ENCODE data around the gene BCS1L. TPM values are rescaled to one million over a fixed set of nuclear protein-coding genes. Genes with fewer than 3 reads are reported as not detected.
A peak's percentile ranks its signal among the peaks of the same experiment; 100 is the strongest.

Gene BCS1L
- total and polyA plus RNA-seq, 8 donors, result 2.3 to 77.3 (median 19.5) TPM

DNA sequence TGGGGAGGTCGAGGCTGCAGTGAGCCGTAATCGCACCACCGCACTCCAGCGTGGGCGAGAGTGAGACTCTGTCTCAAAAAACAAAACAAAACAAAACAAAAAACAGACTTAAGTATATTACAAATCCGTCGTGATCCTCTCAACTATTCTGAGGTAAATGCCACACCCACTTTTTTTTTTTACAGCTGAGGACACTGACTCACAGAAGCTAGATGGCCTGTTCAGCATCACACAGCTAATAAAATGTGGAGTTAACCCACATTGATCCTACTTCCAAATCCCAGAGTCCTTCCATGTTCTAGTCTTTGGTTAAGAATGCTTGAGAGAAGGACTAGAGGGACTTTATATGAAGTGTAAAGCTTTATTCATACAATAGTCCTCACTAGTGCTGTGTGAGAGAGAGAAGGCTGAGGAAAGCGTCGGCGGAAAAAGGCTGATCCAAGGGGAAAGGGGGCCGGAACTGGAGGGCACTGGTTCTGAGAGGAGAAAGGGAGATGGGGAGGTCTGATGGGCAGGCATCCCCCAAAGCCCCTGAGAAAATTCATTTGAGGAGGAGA, 11.7 kb downstream of the BCS1L start:
- TF ChIP-seq EP300 (IDR thresholded peaks at IDR 0.05) (no peak), POLR2A (IDR thresholded peaks at IDR 0.05) (no peak), POLR2AphosphoS5 (IDR thresholded peaks at IDR 0.05) (no peak)
- TF ChIP-seq, protein P1, sequence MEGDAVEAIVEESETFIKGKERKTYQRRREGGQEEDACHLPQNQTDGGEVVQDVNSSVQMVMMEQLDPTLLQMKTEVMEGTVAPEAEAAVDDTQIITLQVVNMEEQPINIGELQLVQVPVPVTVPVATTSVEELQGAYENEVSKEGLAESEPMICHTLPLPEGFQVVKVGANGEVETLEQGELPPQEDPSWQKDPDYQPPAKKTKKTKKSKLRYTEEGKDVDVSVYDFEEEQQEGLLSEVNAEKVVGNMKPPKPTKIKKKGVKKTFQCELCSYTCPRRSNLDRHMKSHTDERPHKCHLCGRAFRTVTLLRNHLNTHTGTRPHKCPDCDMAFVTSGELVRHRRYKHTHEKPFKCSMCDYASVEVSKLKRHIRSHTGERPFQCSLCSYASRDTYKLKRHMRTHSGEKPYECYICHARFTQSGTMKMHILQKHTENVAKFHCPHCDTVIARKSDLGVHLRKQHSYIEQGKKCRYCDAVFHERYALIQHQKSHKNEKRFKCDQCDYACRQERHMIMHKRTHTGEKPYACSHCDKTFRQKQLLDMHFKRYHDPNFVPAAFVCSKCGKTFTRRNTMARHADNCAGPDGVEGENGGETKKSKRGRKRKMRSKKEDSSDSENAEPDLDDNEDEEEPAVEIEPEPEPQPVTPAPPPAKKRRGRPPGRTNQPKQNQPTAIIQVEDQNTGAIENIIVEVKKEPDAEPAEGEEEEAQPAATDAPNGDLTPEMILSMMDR (IDR thresholded peaks at IDR 0.05), result no peak
- no peaks in the 10 kb centered on the region for H3K27me3 ChIP-seq
- no peak for DNase-seq
- H3K4me1 ChIP-seq, result peaks cover 12 to 21% (median 18%) of the 10 kb centered on the region in 4 donors
- H3K4me3 ChIP-seq, result peak overlapping the region; percentile 74 to 92 (median 86)
- intact Hi-C loops (cut with DNase I; ENCODE audit: low total_unique reads), result no loop called here
- peaks cover 23 to 48% (median 37%) of the 10 kb centered on the region in 4 donors for H3K36me3 ChIP-seq
- H3K9me3 ChIP-seq, result no peaks in the 10 kb centered on the region
- peak overlapping the region; percentile 20 to 83 (median 78) for H3K27ac ChIP-seq
- 37 to 42% (median 40%) methylated on average over 12 of the region's 12 CpGs for WGBS, 5 donors

DNA sequence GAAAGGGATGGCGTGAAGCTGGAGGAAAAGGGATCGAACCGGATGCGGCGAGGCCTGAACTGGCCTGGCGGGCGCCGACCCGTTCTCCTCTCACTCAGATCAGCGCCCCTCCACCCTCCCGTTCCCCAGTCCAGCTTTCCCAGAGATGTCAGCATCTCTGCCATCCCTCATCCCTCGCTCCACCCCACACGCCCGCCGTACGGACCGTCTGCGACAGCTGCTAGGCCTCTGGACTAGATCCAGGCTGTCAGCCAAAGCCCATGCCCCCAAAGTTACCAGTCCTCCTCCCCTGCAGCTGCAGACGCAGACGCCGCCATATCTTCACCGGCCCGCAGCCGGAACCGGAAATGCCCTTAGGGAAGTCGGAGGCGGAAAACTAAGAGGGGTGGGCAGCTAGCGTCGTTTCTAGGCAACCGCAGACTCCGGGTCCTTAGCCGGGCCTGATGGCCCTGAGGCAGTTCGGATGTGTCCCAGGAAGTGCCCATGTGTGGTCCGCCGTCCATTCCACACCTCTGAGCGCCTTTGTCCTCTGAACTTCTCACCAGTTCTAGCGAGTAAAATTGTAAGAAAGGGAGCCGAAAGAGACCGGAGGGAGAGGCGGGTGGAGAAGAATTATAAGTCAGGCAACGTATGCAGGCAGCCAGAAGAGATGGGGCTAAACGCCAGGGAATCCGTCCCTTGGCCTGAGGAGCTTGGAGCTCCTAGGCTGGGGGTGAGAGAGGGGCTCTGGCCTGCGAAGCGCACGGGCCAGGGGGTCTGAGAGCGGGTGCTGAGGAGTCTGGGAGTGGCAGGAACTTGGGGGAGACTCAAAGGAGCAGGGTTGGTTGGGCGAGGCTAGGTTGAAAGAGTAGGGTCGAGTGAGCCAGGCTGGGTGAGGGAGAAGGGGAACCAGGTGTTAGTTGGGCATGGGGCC, 12.4 kb downstream of the BCS1L start, which contains the start of the genes RNF25 and STK36:
RNF25 (minus strand) TSS at position 349 of the 913 bp plus-strand sequence; CDS start at position 317, 32 bp downstream.
STK36 (plus strand) TSS at position 433 of the 913 bp plus-strand sequence. CDS start 744 bp downstream, outside the sequence.
- intact Hi-C loops (cut with DNase I; ENCODE audit: low total_unique reads), result no loop called here
- H3K9me3 ChIP-seq, result no peaks in the 10 kb centered on the region
- TF ChIP-seq EP300 (IDR thresholded peaks at IDR 0.05) (no peak), POLR2AphosphoS5 (IDR thresholded peaks at IDR 0.05) (peak; percentile 52 to 94 (median 76)), POLR2A (IDR thresholded peaks at IDR 0.05) (peak in 1 of 4 donors; percentile 14)
- TF ChIP-seq, protein P1 (IDR thresholded peaks at IDR 0.05), result no peak
- H3K27ac ChIP-seq, result peak within 1 kb of the TSS; percentile 64 to 83 (median 78)
- no peaks in the 10 kb centered on the region for H3K27me3 ChIP-seq
- peaks cover 15 to 48% (median 37%) of the 10 kb centered on the region in 4 donors for H3K36me3 ChIP-seq
- DNase-seq, result peak; percentile 84 to 96
- peak within 1 kb of the TSS; percentile 74 to 92 (median 86) for H3K4me3 ChIP-seq
- H3K4me1 ChIP-seq, result peaks cover 12 to 21% (median 18%) of the 10 kb centered on the region in 4 donors
- 0 to 1% (median 0%) methylated on average over 36 to 49 of the region's 49 CpGs for WGBS, 5 donors

DNA sequence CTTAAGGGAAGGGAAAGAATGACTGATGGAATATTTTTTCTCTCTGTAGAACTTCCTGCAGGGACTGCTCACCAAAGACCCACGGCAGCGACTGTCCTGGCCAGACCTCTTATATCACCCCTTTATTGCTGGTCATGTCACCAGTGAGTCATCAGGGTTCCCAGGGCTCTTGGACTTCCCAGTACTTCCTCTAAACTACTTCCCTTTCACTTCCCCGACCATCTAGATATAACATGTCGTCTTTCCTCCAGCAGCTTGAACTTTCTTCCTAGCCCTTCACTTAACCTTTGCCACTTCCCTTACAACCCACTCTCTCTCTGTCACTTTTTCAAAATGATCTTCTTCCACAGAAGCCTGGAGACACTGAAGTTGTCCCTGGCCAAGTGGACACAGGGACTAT, 19.6 kb downstream of the BCS1L start:
- intact Hi-C loops (cut with DNase I; ENCODE audit: low total_unique reads), result no loop called here
- no peak for TF ChIP-seq POLR2A (IDR thresholded peaks at IDR 0.05)
- TF ChIP-seq, protein P1 (IDR thresholded peaks at IDR 0.05), result no peak
- TF ChIP-seq EP300 (IDR thresholded peaks at IDR 0.05), result no peak
- no peak for TF ChIP-seq POLR2AphosphoS5 (IDR thresholded peaks at IDR 0.05)

DNA sequence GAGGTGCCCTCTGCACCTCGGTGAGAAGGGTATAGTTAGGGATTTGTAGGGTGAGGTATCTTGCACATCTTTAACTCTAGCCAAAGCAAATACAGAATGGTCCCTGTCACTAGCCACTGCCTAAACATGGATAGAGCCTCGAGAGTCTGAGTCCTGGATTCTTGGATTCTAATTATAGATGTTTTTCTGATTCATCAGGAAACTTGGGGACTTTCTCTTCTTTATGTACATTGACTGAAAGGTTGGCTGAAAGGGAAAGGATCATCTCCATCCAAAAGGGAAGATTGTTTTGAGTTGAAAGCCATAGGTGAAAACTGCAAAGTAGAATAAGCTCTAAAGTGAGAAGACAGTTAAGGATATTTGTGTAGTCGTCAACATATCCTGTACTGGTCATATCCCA, 20.6 kb downstream of the BCS1L start:
- H3K36me3 ChIP-seq, result peaks cover 12 to 92% (median 86%) of the 10 kb centered on the region in 4 donors

More for the DNA sequence above, 19.6 kb downstream of the BCS1L start:
- H3K4me3 ChIP-seq, result no peak overlapping the region
- no peaks in the 10 kb centered on the region for H3K27me3 ChIP-seq
- no peaks in the 10 kb centered on the region for H3K9me3 ChIP-seq
- peaks cover 9 to 86% (median 81%) of the 10 kb centered on the region in 4 donors for H3K36me3 ChIP-seq
- no peak overlapping the region for H3K27ac ChIP-seq
- no peaks in the 10 kb centered on the region for H3K4me1 ChIP-seq
- DNase-seq, result no peak
- WGBS, 5 donors, result 58 to 80% (median 68%) methylated on average over 4 of the region's 4 CpGs

More for the DNA sequence above, 20.6 kb downstream of the BCS1L start:
- no peaks in the 10 kb centered on the region for H3K9me3 ChIP-seq
- WGBS, 5 donors, result 83 to 91% (median 89%) methylated on average over 3 of the region's 3 CpGs
- no peak for DNase-seq
- H3K27me3 ChIP-seq, result no peaks in the 10 kb centered on the region
- H3K4me3 ChIP-seq, result no peak overlapping the region
- no peak overlapping the region for H3K27ac ChIP-seq
- H3K4me1 ChIP-seq, result no peaks in the 10 kb centered on the region
- TF ChIP-seq POLR2AphosphoS5 (IDR thresholded peaks at IDR 0.05), result no peak
- TF ChIP-seq EP300 (IDR thresholded peaks at IDR 0.05), result no peak
- TF ChIP-seq, protein P1 (IDR thresholded peaks at IDR 0.05), result no peak
- no peak for TF ChIP-seq POLR2A (IDR thresholded peaks at IDR 0.05)
- intact Hi-C loops (cut with DNase I; ENCODE audit: low total_unique reads), result no loop called here

Data from stomach (tissue), 9 donors.